Activated CD8-positive, alpha-beta memory T cell treated with anti-CD3 and anti-CD28 coated beads for 24 hours (primary cell): ENCODE results near the gene TEX19.

Experiments used
- DNase-seq: peaks from one replicate; pipeline ENCODE4 v3.0.0-alpha.2; 2020

Gene TEX19

DNA sequence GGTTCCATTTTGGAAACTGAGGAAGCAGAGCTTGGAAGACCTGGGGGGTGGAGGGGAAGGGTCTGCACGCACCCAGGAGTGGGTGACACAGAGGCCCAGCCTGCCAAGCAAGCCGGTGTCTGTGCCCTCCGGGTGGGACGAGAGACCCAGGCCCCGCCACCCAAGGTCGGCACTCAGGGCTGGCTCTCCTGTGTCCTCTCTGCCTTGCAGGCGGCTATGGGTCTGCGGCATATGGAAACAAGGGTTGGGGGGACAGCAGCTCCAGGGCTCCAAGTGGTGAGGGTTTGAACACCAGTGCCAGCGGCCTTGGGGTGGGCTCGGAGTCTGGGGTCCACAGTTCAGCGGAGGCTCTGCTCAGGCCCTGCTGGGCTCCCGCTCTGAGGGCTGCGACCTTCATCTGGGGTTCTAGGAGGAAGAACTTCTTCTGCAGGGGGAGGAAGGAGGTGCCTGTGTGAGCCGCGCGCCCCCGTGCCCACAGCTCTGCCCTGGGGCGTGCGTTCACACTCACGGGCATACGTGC, 37.0 kb upstream of the TEX19 start:
- peak; percentile 74 for DNase-seq

DNA sequence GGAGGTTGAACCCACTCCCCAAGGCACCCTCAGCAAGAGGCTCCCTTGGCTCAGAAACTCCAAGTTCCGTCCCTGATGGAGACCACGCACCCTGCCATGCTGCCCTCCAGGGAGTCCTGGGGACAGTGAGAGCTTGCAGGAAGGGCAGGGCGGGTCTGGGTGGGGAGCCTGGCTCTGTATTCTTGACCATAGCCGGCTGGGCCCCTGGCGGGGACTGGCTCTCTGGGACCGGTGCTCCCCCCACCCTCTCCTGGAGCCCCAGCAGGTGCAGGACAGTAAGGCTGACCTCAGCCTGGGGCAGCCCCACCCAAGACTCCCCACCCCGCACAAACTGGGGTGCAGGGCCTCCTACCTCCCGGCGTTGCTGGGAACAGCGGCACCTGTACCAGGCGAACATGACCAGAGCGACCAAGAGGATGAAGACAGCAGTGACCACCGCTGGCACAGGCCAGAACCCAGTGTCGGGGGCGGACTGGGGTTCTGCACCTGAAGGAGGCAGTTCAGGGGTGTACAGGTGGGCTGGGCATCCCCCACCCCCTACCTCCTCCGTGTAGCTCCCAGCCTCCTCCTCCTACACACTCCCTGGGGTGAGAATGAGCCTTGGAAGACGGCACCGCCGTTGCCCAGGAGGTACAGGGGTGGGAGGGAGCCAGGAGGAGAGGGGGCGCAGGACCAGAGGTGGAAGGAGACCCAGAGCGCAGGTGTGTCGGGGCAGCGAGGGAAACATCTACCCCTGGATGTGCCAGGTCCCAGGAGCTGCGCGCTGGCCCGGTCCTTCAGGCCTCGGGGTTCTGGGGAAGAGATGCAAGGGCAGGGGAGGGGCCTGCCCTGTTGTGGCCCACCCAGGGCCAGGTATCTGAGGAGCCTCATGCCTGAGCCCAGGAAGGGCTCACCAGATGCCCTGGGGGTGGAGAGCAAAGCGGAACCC, 36.3 kb upstream of the TEX19 start:
- no peak for DNase-seq

DNA sequence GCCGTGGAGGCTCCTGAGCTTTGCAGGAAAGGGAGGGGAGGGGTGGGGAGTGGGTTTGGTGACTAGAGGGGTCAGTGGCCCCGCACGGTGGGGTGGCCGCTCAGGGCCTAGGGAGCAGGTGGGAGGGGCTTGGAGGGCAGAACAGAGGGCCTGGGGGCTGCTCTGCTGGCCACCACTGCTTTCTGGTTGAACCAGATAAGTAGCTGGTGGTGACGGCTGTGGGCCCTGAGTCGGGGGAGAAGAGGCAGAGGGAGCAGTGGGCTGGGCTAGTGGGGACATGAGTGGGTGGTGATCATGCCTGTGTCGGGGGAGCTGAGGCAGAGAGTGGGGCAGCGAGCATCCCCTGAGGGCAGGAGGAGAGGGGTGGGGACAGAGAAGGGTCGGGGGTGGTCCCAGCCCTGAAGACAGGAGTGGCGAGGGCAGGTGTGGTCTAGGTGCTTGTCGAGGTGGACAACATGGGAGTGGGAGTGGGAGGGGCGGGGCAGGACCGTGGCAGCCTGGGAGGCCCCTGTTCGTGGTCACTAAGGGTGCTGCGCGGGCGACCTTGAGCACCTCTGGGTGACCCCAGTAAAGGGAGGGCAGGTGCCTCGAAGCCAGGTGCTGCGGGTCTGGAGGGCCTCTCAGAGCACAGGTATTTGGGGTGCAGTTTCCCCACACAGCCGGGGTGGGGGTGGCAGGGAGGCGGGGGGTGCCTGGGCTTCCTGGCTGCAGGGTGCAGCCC, 35.4 kb upstream of the TEX19 start:
- DNase-seq: no peak

DNA sequence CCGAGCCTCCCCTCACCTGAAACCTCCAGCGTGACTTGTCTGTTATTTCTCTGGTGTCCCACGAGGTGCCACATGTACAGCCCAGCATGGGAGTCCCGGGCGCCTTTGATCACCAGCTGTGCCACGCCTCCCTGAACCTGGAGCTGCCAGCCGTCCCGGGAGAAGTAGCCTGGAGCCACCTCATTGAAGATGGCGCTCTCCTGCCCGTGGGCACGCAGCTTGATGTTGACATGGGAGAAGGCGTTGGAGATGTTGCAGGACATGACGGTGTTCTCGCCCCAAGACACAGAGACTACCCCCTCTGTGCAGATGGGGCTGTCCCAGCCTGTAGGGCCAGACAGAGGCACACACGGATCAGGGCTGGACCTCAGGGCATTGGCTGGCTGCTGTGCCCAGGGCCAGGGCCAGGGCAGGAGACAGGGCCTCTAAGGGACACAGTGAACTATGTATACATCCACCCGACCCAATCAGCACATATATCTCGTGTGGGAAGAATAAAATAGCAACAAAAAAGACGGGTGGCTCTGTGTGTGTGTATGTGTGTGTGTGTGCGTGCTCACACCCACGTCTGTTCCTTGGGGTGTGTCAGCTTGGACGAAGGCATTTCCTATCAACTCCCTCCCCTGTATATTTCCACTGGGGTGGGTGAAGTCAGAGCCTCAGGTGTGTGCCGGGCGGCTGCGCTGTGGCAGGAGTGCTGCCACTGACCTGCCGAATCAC, 34.3 kb upstream of the TEX19 start:
- no peak for DNase-seq

DNA sequence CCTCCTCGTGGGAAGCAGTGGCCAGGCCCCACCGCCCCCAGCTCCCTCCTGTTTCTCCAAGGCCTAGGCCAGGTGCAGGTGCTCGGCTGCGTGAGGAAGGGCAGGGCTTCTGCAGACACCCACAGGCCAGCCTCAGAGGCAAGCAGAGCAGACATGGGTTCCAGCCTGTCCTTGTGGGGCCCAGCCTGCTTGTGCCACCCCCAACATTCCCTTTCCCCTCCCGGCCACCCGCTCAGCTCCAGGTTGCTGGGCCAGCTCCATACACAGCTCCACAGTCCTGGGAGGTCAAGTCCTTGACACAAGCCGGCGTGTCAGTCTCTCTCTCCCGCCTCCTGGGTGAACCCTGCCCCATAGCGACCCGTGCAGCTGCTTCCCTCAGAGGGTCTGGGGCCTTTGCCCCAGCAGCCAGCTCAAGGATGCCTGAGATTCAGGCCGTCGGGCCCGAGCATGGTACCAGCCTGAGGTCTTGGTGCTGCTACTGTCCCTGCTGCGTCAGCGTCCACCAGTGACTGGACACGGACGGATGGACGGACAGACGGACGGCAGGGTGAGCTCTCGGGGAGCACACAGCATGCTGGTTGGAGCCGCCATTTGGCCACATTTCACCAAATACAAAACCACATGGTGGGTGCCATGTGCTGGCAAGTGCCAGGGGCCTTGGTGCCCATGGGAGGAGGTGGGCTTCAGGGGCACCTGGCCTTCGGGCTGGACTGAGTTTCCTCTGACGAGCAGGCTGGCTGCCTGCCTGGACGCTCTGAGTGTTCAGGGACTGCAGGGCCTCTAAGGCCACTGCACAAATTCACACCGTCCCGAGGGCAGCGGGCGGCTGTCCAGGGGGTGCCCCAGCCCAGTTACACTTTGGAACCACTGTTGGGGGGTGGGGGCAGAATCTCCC, 33.5 kb upstream of the TEX19 start:
- no peak for DNase-seq

DNA sequence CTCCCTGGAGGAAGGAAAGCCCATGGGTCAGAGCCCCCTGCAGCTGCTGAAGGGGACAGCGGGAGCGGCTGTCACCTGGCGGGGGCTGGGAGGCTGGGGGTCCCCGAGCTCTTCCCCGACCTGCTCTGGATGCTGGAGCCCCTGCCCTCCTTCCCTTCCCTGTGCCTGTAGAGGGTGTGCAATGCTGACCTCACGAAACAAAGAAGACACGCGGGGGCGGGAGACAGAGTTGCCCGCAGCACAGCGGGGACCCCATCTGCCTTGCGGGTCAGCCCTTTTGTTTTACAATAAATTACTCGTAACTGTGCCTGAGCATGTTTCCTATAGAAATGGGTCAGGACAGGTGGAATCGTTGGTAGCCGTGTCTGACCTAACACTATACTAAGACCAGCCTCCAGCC, 31.8 kb upstream of the TEX19 start:
- DNase-seq: no peak

DNA sequence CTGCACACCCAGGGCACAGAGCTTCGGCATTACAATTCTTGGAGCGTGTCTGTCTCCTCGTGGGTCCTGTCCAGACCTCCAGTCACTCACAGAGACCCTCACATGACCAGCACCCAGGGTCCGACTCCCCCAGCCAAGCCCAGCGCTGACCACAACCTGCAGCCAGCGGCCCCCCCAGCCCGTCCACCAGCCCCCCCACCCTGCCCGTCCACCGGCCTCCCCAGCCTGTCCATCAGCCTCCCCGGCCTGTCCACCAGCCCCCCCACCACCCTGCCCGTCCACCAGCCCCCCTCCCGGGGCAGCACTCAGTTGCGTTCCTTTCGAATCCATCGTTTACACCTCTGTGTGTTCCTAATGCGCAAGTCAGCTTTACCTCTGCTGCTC, 31.3 kb upstream of the TEX19 start:
- DNase-seq: no peak

DNA sequence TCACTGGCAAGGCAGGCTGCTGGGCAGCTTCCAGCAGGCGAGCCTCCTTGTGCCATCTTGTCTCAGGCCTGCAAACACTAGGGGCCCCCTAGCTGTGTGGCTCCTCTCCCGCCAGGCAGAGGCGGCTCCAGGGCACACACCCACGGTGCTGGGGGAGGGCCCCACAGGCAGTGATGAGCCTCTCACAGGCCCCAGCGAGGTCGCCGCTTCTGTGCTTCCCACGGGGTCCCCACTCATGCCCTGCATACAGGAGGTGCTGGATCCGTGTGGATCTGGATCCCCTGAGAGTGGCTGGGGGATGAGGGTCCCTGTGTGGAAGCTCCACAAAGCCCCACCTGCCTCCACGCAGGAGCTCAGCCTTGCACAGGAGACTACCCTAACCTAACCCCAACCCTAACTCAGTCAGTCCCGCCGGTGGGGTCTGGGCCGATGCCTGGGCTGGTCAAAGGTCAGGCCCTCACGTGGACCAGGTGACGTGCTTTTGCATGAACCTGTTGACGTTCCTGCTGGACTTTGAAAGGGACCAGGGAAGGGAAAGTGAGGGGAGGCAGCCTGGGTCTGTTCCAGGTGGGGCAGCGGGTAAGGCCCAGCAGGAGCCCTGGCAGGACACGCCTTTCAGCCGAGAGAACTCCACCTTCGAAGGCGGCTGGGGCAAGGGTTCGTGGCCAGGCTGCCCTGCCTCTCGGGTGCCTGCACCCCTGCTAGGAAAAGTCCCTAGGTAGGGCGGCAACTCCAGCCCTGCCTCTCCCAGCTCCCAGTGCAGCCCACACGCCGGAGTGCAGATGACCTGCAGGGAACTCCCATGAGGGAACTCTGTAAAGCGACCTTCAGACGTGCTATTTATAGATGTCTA, 30.7 kb upstream of the TEX19 start:
- no peak for DNase-seq

DNA sequence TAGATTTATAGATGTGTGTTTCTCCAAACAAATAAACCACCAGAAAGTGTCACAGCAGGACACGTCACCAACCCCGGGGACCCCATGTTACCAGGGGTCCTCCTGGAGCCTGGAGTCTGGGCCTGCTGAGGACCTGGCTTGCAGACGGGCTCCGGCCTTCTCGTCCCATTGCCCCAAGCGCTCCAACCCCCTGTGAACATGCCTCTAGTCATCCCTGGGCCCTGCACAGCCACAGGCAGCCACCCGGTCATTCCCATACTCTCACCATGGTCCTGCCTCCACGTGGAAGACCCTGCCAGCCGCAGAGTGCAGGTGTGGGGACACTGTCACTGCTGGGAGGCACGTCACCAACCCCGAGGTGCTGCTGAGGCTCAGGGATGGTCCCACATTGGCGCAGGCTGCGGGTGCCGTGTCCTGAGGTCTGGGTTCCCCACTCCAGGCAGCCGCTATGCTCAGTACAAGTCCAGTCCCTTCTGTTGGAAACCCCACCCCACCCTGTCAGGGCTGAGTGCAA, 30.0 kb upstream of the TEX19 start:
- no peak for DNase-seq

DNA sequence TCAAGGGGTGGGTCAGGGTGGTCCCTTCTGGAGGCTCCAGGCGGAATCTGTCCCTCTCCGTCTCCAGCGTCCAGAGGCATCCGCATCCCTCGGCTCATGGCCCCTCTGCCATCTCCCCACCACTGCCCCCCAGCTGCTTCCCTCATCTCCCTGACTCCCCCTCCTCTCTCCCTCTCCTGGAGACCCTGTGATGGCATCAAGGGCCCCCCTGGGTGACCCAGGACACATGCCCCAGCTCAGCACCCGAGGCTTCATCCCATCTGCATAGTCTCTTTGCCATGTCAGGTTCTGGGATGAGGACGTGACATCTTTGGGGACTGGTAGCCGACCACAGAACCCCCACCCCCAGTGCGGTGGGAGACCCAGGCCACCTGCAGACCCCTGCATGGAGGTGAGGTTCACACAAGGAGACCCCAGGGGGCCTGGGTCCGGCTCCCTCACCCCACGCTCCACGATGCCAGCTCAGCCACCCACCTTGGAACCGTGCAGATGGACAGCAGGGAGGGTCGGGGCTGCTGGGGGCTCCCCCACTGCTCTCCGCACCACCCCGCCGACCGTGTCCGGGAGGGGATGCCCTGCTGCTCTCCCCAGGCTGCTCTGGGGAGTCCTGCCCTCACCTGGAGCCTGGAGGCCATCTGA, 29.2 kb upstream of the TEX19 start:
- DNase-seq: no peak

DNA sequence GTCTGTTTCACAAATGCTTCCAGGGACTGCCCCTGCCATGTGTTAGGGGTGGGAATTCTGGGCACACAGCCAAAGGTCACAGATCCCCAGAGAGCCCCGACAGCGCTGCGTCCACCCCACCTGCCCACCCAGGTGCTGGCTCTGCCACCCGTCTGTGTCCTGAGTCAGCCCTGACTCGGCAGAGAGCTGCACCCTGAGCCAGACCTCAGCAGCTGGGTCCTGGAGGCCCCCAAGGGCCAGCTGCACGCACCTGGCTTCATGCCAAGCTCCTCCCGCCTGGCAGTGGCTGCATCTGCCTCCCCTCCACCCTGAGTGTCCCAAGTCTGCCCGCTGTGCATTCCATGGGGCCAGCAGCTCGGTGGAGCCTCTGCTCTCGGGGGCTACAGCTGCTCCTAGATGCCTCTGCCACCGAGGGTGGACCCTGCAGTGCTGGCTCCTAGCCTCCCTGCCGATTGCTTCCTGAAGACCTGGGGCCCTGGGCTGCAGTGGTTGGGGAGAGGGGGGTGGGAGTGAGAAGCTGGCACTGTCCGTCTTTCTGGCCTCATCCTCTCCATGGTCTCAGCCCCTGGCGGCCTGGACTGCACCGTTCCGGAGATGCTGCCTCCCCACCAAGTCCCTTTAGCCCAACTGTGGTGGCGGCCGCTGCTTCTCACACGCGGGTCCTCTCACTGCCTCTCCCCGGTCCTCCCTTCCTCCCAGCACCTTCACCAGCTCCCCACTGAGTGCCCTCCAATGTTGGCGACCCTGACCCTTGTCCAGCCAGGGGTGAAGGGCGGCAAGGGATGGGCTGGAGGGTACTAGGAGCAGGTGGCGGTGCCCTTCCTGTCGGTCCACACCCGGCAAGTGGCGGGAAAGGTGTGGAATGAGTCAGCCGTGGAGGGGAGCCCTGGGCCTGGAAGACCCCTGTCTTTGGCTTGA, 28.5 kb upstream of the TEX19 start:
- DNase-seq: no peak

DNA sequence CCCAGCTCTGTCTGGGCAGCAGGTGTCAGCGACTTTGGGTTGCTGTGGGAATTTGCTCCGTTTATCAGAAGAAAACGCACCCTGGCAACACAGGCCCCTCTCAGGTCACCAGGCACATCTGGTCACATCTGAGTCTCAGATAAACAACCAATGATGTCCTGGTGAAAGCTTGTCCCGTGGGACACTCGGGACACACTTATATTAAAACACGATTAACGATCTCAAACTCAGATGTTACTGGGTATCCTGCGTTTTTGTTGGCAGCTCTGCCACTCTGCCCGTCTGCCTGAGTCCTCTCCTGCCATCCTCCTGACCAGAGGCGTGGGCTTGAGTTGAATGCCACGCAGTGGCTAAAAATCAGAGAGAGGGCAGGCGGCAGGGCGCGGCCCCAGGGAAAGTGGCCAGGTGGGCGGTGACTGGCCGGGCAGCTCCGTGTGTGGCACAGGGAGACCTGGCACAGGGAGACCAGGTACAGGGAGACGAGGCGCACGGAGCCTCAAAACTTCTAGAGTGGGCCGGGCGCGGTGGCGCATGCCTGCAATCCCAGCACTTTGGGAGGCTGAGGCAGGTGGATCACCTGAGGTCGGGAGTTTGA, 27.6 kb upstream of the TEX19 start:
- DNase-seq: no peak

DNA sequence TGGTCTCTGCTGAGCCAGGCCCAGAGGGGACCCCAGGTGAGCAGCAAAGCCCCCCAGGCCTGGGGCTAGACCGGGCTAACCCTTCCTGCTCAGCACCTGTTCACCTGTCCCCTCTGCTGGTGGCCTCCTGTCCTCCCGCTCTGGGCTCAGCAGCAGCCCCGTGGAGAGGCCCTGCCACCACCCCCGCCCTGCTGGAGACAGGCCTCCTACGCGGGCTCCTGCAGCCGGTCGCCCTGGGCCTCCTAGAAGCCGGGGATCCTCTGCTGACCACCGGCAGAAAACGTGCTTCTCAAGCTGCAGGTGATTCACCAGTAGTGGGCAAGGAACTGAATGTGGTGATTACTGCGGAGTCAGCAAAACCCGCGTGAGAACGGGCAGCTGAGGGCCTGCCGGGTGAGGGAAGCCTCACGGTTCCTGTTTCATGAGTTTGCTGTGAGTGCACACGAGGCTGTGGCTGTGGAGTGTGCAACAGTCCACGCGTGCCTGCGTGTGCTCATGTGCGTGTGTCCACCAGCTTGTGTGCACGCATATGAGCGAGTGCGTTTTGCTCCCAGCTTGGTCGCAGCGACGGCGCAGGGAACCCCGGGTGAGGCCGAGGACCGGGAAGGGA, 26.3 kb upstream of the TEX19 start:
- no peak for DNase-seq

DNA sequence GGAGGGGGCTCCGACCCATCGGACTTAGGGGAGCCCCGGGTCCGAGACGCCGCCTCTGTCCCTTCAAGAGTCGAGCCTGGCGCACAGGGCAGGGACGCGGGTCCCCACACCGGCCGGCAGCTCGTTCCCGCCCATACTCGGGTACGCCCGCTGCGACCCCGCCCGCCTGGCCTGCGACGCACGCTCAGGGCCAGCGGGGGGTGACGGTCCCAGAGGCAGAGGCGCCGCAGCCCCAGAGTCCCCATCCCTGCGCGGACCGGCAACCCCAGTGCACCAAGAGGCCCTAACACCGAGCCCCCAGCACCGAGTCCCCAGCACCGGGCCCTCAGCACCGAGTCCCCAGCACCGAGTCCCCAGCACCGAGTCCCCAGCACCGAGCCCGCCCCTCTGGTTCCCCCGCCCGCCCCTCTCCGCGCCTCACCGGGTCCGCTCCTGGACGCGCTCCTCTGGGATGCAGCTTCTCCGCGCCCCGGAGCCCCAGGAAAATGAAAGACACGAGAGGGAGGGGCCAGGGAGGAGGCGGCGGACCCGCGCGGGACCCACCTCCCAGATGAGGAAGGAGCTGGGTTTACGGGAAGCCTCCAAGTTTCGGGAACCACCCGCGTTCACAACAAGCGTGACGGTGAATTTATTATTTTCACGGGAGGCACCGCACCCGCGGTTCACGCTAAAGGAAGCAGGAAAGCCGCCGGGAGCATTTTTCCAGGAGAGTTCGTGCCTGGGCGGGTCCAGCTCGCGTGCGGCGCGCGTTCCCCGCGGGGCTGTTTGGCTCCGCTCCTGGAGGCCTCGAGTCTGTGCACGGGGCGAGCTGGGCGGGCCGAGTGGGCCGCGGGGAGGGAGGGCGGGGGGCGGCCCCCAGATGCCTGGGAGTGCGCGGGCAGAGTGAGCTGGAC, 25.5 kb upstream of the TEX19 start, which contains the start of gene SECTM1:
Gene SECTM1 (minus strand): TSS at position 488 of the 893 bp plus-strand sequence. CDS start 6,526 bp downstream, outside the sequence.
- DNase-seq: no peak

DNA sequence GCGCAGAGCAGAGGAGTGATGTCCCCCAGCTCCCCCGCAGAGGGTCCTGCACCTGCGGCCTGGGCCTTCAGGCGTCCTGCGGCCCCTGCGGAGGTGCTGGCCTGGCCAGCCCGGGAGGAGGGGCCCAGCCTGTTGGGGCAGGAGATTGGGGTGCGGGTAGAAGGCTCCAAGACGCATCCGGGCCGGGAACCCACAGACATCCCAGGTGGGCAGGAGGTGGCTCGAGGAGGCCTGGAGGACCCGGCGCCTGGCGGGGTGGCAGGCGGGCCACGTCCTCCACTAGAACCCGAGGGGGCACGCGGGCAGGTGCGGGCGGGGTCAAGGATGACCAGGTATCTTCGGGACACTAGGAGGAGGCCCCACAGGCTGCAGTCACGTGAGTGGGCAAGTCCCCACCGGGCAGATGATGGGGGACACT, 24.8 kb upstream of the TEX19 start:
- no peak for DNase-seq

DNA sequence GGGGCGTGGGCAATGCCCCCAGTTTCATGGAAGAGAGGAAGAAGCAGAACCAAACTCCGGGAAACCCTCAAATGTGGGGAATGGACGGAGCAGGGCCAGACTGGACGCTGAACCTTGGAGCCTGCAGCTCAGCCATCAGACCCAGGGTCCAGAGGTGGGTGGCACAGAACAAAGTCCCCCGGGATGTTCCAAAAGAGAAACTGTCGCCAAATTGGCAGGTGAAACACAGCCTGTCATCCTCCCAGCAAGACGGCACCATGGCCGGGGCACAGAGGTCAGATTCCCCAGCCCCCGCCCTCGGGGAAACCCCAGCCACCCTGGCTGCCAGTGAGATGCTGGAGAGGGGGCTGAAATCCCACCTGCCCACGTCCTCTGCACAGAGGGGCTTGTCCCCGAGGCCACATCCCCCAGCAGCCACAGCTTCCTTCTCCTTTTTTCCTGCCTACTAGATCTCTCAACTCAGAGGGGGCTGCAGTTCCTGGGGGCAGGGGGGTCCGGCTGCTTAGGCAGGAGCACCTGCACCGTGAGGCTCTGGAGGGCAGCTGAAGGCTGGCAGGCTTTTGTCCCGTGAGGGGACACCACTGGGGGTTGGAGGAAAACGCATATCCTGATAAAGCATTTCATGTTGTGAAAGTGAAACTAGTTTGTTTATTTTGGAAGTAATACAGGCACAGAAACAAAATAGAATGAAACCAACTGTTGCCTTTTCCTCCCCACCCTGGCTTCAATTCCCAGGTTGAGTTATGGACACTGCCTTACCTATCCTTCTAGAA, 24.2 kb upstream of the TEX19 start:
- no peak for DNase-seq
